SIG-M5 (cell line): Measurements from ENCODE around the gene EHBP1.
"Not testable (repeated sequence)": the region's sequence is repeated elsewhere in the genome, so short reads cannot be mapped to it uniquely, and the experiment has no call there.

Experiments used
- DNase-seq: peaks from one replicate; lab custom pipeline; 2025; lab: John Stamatoyannopoulos, UW

Gene EHBP1

DNA sequence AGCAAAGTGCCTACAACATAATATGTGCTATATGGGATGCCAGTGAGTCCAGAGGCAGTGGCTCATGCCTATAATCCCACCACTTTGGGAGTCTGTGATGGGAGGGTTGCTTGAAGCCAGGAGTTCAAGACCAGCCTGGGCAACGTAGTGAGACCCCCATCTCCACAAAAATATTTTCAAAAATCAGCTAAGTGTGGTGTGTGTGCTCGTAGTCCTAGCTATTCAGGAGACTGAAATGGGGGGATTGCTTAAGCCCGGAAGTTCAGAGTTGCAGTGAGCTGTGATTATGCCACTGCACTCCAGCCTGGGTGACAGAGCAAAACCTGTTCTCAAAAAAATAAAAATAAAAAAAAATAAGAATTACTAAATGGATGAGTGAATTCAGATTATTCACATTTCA is 368.5 kb downstream of the EHBP1 start:
- DNase-seq = no peak

DNA sequence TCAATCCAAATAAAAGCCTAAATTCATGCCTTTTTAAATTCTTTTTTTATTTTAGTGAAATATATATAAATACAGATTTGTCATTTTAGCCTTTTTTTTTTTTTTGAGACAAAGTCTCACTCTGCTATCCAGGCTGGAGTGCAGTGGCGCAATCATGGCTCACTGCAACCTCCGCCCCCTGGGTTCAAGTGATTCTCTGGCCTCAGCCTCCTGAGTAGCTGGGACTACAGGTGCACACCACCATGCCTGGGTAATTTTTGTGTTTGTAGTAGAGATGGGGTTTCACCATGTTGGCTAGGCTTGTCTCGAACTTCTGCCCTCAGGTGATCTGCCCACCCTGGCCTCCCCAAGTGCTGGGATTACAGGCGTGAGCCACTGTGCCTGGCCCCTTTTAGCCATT is 368.9 kb downstream of the EHBP1 start:
- not testable (repeated sequence) for DNase-seq

DNA sequence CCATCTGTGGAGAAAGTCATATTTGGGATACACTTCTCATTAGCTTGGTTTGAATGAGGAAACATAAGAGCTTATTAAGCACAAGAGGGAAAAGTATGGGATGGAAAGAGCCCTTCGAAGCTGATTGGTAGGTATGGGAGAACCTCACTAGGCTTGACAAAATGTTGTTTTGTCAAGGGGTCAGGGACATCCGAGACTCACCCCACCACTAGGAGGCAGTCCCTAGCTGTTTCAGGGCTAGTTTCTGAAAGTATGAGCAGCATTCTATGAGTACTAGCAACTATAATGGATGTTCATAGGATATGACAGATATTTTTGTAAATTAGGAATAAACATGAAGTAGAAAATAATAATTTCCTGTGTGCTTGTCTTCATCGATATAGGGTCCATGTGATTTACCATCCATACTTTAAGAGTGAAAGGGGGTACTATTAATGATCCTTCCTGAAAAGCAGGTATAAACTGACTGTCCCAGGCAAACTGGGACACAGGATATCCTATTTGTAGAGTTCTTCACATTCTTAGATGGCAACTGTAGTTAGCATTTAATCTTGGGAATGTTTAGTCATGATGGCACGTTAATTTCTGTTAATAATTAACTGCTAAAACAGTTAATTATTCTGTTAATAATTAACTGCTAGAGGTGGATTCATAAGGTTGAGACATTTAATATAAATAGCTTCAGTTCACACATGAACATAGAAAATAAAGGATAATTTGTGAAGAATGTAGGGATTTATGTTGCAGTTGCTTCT is 373.5 kb downstream of the EHBP1 start:
- DNase-seq = no peak

DNA sequence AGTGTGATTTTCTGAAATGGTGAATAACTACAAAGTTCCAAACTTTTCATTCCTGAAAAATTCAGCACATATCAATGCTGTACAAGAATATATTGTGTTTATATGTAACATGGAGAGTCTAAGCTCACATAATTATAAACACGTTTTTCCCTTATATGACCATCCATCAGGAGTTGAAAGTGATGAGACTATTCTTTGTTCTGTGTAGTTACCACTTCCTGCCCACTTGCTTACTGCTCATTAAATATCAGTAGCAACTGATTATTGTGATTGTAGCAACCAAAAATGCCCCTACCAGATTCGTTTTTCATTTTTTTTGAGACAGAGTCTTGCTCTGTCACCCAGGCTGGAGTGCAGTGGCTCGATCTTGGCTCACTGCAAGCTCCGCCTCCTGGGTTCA is 375.9 kb downstream of the EHBP1 start:
- DNase-seq = no peak

DNA sequence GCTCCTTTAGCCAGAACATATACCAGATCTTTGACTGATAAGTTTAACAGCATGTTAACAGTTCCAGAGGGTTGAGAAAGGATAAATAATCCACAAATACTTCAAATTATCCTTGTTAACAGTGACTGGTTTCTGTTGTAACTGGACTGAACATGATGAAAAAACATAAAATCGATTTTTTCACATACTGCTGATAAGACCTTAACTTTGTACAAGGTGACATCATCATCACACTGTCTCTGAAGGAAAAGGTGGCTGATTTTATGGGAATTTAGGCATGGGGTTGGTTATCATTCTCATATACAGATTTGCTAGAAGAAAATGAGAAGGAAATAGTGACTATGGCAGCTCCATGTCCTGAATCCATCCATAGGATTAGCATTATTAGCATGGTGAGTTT is 381.2 kb downstream of the EHBP1 start:
- no peak for DNase-seq

DNA sequence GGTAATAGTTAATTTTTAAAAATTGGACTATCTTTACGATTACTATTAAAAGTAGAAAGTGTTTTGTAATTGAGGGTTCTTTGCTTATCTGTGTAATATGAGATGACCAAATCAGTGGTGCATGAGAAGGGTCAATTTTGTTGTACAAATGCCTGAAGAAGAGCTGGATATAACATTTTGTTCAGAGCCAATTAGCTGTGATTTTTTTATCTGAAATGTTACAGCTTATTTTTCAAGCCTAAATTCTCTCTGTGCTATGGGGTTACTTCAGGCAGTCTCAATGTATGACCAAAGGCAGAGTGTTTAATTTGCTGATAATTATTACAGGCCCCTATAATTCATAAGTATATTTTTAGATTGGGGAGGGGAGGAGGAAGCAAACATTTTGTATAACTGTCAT is 386.9 kb downstream of the EHBP1 start:
- DNase-seq = no peak

DNA sequence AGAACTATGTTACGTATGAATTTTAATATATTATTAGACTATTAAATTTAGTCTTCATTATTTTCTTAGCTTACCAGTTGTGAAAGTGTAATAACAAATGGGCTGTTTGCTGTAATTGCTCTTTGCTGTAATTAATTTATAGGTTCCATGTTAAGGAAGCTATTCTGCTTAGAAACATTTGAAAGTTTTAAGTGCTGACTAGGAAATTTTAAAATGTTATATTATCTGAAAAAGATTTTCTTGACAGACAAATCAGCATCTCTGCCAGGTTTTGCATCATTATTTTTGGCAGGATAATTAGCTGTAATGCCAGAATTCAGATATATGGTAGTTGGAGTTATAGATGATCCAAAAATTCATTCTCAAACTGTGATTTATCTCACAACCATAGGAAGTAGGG is 387.3 kb downstream of the EHBP1 start:
- no peak for DNase-seq

DNA sequence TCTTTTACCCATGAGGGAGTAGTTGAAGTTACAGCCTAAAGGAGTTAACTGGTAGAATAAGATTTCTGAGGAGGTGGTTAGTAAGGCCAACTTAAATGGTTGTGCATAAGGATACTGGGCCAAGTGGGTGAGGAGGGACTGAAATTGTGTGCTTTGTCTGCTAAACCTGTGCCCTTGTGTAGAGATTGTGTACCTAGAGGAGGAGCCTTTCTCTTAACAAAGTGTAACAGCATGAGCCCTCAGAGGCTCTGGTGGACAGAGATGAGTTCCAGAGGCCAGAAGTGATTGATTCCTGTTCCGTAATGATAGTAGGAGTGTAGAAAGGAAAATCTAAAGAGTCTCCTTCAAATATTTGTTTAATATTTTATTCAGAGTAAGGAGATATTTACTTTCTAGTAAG is 388.0 kb downstream of the EHBP1 start:
- DNase-seq = no peak
